Stimulated activated CD4-positive, alpha-beta T cell treated with anti-CD3 and anti-CD28 coated beads, TNF-alpha, amount 100 ng/mL, for 1 hour (primary cell): ENCODE data around the gene PTEN.
A peak's percentile ranks its signal among the peaks of the same experiment; 100 is the strongest.
"Not testable (repeated sequence)": the region's sequence is repeated elsewhere in the genome, so short reads cannot be mapped to it uniquely, and the experiment has no call there.

Experiments
- DNase-seq, 3 donors: peaks; one replicate each; pipeline ENCODE4 v3.0.0-alpha.2; 2020; ENCODE audit warnings: low read depth in 3 of 3, low spot score in 1 of 3

PTEN gene

GRCh38 chr10:87845624-87845998 is 17.8 kb upstream of the PTEN start:
- no peak for DNase-seq

- no peak for DNase-seq
These were observed 17.4 kb upstream of the PTEN start for GRCh38 chr10:87846023-87846422.

GRCh38 chr10:87846711-87847110 is 16.7 kb upstream of the PTEN start:
- DNase-seq, result not testable (repeated sequence)

- DNase-seq, result no peak
These were observed 15.9 kb upstream of the PTEN start for GRCh38 chr10:87847550-87847949.

GRCh38 chr10:87849001-87849400 is 14.4 kb upstream of the PTEN start:
- DNase-seq, result no peak

- peak in 1 of 3 donors; percentile 17 for DNase-seq
These were observed 12.7 kb upstream of the PTEN start for GRCh38 chr10:87850742-87851205.

- DNase-seq, result no peak
These were observed 11.3 kb upstream of the PTEN start for GRCh38 chr10:87852089-87852488.

GRCh38 chr10:87855247-87855646 is 8.2 kb upstream of the PTEN start:
- not testable (repeated sequence) for DNase-seq

GRCh38 chr10:87855665-87856064 is 7.8 kb upstream of the PTEN start:
- DNase-seq, result not testable (repeated sequence)

GRCh38 chr10:87860156-87860795 is 3.1 kb upstream of the PTEN start:
- DNase-seq, result no peak

GRCh38 chr10:87860816-87861403 is 2.5 kb upstream of the PTEN start:
- no peak for DNase-seq

- DNase-seq, result no peak
These were observed 1.9 kb upstream of the PTEN start for GRCh38 chr10:87861566-87861952.

GRCh38 chr10:87861953-87862678 is 1.3 kb upstream of the PTEN start:
- DNase-seq, result peak; percentile 86 to 89 (median 89)

GRCh38 chr10:87862679-87863052 is 759 bp upstream of the PTEN start:
- DNase-seq, result peak in 2 of 3 donors; percentile 7 to 28

- peak in 1 of 3 donors; percentile 7 for DNase-seq
These were observed 598 bp downstream of the PTEN start for GRCh38 chr10:87863951-87864495.

GRCh38 chr10:87864496-87865059 is 1.2 kb downstream of the PTEN start:
- no peak for DNase-seq

GRCh38 chr10:87865241-87865881 is 1.9 kb downstream of the PTEN start:
- DNase-seq, result no peak

GRCh38 chr10:87866412-87866974 is 3.1 kb downstream of the PTEN start:
- no peak for DNase-seq

GRCh38 chr10:87867453-87867852 is 4.0 kb downstream of the PTEN start:
- no peak for DNase-seq

- DNase-seq, result no peak
These were observed 4.9 kb downstream of the PTEN start for GRCh38 chr10:87868277-87868676.

- not testable (repeated sequence) for DNase-seq
These were observed 5.7 kb downstream of the PTEN start for GRCh38 chr10:87869139-87869538.
